ENCODE results near the gene NKD2.
"Not testable (repeated sequence)": the region's sequence is repeated elsewhere in the genome, so short reads cannot be mapped to it uniquely, and the experiment has no call there.

Gene NKD2

DNA sequence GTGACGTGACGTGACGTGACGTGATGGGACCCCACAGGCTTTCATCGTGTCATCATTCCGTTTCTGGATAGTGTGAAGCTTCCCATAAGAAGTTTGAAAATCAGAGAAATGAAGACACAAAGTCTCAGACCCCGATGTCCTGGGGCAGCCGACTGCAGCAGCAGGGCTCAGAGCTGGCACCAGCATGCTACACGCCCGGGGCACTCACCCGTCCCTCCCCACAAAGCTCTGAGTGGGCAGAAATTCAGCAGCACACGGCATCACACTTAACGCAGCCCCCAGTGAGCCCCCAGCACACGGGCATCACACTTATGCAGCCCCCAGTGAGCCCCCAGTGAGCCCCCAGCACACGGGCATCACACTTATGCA is 61.1 kb downstream of the NKD2 start:
- DNase-seq (ENCODE audit: low read depth), result no peak

DNA sequence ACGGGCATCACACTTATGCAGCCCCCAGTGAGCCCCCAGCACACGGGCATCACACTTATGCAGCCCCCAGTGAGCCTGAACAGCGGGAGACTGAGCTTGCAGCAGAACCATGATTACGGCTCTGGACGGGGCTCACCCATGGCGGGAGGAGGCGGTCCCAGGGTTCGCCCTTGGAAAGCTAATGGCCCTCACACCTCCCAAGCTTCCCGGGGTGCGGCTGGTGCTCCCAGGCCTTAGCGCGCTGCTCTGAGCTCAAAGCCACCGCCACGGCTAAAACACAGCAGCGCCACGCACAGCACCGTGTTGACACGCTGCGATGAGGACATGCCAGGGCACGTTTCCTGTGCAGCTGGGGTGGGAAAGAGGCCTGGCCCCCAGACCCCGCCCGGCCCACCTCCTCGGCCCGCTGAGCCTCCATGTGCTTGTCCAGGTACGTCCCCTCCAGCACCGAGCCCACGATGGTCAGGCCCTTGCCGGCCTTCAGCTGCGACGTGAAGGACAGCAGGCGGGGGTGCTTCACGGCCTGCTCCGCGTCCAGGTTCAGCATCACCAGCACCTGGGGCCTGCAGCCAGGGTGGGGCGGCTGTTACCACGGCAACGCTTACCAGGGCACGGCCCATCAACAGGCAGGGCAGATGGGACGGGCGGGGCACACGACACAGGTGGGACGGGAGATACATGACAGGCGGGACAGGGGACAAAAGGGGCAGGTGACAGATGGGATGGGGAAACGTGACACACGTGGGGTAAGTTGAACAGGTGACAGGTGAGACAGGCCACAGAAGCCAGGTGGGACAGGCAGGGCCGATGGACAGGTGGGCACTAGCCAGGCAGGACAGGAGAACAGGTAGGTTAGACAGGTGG is 64.9 kb downstream of the NKD2 start:
- DNase-seq (ENCODE audit: low read depth), result no peak

DNA sequence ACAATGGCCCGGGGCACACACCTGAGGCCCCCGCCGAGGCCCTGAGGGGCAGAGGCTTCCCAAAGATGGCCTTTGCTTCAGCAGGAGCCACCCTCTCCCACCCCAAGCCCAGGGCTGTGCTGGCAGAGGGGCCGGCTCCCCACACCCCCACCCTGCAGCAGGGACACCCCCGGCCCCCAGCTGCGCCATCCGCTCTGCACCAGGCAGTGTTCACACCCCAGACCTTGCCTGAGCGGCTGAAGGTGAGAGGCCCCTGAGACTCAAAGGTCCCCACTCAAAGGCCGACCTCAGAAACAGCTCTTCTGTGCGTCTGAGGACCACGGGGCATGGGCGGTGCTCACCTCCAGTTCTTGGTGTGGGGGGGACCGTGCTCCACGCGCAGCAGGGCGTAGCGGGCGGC is 65.6 kb downstream of the NKD2 start:
- DNase-seq (ENCODE audit: low read depth), result no peak

DNA sequence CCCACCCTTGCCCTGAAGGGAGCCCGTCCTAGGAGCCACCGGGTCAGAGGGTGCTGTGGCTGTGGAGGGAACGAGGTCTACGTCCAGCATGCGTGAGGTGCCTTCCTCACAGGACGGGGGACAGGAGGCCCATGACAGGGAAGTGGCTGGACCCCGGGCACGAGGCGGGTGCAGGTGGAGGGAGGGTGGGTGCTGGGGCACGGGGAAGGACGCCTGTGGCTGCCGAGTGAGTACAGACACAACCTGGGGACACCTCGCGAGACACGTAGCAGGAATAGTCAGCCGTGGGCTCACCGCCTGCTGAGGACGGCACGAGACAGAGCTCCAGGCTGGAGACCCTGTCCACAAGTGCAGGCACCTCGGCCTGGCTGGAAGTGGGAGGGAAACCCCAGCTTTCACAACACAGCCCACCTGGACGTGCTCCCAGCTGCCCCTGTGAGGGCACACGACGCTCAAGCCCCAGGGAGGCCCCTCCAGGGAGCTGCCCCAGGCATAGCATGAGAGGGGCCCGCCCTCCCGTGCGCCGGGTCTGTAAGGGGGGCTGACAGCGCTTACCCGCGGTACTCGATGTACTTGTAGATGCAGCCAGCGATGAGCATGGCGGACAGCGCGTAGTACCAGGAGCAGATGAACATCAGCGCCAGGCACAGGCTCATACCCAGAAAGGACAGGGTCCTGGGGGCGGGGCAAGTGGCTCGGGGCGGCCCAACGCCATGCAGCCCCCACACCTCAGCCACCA is 66.4 kb downstream of the NKD2 start:
- no peak for DNase-seq (ENCODE audit: low read depth)

GRCh38 chr5:1075555-1075881 is 66.9 kb downstream of the NKD2 start:
- DNase-seq (ENCODE audit: low read depth), result no peak

DNA sequence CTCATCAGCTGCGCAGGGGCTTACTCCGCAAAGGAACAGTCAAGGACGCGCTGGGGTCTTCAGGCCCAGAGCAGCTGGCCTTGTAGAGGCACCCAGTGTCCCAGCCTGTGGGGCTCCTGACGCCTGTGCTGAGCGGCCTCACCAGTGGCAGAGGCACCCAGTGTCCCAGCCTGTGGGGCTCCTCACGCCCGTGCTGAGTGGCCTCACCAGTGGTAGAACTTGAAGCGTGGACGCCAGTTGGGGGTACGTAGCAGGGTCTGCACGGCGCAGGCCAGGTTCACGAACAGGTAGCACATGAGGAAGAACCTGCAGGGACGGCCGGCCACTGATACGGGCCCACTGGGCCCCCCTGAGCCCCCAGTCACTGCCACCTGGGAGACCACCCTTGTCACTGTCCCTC is 67.3 kb downstream of the NKD2 start:
- DNase-seq (ENCODE audit: low read depth), result no peak

- DNase-seq (ENCODE audit: low read depth), result no peak
Measured at GRCh38 chr5:1076406-1076805, 67.8 kb downstream of the NKD2 start.

GRCh38 chr5:1077026-1077425 is 68.4 kb downstream of the NKD2 start:
- DNase-seq (ENCODE audit: low read depth), result no peak

DNA sequence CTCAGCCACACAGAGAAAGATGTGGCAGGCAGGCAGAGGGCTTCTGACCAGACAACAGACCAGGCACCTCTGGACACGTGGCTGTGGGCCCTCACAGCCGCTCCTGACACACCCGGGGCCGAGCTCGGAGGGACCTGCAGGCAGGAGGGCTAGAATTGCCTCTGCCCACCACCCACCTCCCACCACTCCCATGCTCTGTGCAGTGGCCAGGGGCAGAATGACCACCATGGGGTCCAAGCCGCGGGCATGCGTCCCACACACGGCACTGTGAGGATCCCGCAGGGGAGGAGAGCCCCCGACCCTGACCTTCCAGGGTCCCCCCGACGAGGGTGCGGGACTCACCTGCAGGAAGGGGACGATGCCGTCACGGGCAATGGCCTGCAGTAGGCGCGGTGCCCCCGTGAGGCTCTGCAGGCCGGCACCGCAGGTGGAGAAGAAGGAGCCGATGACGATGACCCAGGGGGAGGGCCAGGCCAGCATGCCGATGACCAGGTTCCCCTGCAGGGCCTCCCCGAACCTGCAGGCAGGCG is 69.0 kb downstream of the NKD2 start:
- DNase-seq (ENCODE audit: low read depth), result no peak

GRCh38 chr5:1078206-1078605 is 69.6 kb downstream of the NKD2 start:
- no peak for DNase-seq (ENCODE audit: low read depth)

GRCh38 chr5:1078851-1079250 is 70.2 kb downstream of the NKD2 start:
- DNase-seq (ENCODE audit: low read depth), result no peak

DNA sequence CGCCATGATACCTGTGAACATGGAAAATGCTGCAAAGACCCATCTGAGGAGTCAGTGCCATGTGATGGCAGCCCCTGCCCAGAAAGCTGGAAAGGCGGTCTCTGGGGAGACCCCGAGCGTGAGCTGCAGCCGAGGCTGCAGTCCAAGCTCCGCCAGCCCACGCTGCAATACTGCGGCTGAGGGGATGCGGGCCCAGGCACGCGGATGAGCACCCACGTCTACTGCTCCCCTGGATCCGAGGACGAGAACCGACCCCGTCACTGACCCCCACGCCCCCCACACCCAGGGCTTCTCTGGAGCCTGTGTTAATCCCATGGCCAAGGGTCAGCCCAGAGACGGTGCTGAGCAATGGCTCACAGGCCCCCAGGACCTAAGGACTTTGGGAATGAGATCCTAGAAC is 70.9 kb downstream of the NKD2 start:
- DNase-seq (ENCODE audit: low read depth), result no peak

DNA sequence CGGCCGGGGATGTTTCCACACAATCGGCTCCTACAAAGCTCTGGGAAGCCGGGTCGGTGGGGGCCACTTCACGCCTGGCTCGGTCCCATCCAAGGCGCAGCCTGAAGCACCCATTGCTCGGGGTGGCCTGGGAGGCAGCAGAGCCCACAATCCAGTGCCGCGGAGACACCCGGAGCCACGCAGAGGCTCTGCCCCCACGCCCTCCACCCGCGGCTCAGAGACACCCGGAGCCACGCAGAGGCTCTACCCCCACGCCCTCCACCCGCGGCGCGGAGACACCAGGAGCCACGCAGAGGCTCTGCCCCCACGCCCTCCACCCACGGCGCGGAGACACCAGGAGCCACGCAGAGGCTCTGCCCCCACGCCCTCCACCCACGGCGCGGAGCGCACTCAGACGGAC is 71.4 kb downstream of the NKD2 start:
- DNase-seq (ENCODE audit: low read depth), result no peak

GRCh38 chr5:1080432-1080831 is 71.8 kb downstream of the NKD2 start:
- no peak for DNase-seq (ENCODE audit: low read depth)

DNA sequence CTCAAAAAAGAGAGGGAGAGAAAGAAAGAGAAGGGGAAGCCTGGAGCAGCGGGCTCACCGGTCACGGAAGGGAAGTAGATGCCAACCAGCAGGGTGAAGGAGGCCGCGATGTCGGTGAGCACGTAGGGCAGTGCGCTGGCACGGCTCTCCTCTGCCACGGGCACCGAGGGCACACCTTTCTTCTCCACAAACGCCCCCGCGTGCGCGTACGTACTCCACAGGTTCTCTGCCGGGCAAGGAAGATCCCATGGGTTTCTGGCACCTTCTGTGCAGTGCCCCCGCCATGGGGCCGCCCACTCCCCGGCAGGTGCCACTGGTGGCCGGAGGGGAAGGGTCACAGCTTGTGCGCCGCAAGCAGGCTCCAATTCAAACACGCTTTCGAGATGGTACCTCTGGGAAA is 72.9 kb downstream of the NKD2 start:
- DNase-seq (ENCODE audit: low read depth), result no peak

GRCh38 chr5:1083026-1083425 is 74.4 kb downstream of the NKD2 start:
- DNase-seq (ENCODE audit: low read depth), result not testable (repeated sequence)

DNA sequence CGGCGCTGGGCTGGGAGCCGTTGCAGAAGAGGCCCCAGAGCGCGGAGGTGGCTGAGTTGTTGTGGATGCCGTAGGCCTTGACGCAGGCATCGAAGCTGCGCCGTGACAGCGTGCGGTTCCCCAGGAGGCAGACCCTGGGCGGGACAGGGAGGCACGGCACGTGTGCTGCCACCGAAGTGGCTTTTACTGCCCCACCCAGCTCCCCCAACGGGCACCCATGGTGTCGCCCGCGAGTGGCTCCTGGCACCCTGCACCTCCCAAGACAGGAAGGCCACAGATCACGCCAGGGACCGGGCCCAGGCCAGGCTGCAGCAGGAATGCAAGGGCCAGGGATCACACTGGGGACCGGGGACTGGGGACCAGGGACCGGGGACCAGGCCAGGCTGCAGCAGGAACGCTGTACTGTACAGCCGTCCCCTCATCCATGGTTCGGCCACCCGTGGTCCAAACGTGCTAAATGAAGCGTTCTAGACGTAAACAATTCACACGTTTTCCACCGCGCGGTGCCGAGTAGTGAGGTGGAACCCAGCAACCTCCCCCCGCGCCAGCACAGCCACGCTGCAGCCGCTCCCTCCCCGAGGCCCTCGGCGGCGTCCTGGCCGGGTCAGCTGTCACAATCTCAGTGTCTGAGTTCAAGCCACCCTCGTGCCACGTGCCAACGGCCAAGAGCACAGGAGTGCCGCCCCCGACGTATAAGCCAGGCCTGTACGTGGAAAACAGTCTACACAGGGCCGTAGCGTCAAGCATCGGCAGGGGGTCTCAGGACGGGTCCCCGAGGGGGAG is 75.4 kb downstream of the NKD2 start:
- DNase-seq (ENCODE audit: low read depth), result no peak

- no peak for DNase-seq (ENCODE audit: low read depth)
Measured at GRCh38 chr5:1085391-1085790, 76.8 kb downstream of the NKD2 start.

DNA sequence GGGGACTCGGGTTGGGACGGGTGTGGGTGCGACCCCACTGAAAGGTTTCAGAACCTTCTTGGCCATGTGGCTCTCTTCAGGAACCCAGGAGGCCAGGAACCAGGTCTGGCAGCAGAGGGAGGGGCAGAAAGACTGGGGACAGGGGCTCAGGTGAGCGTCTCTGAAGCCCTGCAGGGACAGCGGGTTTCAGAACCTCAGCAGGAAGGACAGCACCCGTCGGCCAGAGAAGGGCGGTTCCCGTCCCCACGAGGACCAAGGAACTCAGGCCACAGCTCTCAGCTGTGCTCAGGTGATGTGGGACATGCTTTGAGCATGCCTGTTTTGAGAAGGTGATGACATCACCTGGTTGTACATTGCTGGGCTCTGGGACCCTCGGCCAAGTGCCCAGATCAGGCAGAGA is 77.5 kb downstream of the NKD2 start:
- DNase-seq (ENCODE audit: low read depth), result no peak

- DNase-seq (ENCODE audit: low read depth), result no peak
Measured at GRCh38 chr5:1086871-1087270, 78.3 kb downstream of the NKD2 start.

DNA sequence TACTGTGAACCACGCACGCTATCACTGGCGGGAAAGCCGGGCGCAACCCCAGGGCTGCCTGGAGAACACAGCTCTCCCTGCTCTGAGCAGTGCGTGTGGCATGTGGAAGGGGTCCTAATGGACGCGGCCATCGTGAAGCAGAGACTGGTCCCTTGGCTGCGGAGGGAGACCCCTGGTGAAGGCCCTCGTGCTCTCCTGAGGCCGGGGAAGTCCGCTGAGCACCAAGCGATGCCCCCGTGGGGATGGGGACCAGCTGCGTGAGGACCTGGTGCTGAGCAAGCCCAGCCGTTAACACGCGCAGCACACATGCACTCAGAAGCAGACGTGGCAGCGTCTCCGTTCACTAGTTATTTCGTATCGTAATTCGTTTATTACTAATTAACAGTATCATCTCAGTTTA is 78.8 kb downstream of the NKD2 start:
- DNase-seq (ENCODE audit: low read depth), result no peak

DNA sequence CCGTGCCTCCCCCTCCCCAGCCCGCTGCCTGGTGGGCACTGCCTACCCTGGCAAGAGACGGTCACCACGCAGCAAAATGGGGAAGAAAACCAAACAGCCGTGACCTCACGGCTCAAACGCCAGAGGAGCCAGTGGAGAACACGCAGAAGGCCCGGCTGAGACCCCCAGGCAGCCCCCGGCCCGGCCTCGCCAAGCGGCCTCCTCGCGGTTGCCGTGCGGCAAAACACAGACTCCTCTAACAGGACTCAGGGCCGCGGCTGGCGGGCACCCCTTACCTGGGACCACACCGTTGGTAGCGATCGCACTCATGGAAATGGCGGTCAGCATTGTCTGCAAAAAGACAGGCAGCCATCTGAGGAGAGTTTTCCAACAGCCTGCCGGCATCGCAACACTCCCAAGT is 79.4 kb downstream of the NKD2 start:
- no peak for DNase-seq (ENCODE audit: low read depth)
